HG03135 (cell line): ENCODE data around the gene CABP4.

Experiments used
- ATAC-seq: cut with Tn5 transposase; IDR thresholded peaks from one replicate; pipeline ENCODE4 v1.9.1; 2021; ENCODE audit warnings: mild to moderate bottlenecking, moderate library complexity; ENCODE audit not compliant: unreplicated experiment

The CABP4 gene

DNA sequence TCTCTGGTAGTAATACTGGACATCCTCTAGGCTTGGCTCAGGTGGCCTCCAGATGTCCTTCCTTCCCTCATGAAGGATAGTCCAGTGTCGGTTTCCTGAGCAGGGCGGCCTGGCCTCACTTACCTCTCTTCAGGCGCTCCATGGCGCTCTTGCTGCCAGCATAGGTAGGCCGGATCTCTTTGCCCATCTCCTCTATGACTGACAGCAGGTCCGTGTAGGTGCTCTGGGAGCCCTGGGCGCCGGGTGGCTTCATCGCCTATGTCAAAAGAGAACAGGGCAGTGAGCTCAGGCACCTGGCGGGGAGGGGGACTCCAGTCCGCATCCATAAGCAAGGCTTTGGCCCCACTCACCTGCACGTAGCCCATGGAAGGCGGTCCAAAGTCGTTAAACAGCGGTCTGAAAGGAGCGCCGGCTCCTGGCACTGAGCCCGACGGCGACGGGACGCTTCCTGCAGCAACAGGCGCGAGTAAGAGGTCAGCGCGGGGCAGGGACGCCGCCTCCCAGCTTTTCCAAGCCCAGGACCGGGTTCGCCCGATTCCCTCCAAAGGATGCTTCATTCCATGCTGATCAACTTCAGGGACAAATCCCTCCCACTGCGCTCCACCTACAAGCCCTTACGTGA lies 52.2 kb downstream of the CABP4 start:
- no peak for ATAC-seq

DNA sequence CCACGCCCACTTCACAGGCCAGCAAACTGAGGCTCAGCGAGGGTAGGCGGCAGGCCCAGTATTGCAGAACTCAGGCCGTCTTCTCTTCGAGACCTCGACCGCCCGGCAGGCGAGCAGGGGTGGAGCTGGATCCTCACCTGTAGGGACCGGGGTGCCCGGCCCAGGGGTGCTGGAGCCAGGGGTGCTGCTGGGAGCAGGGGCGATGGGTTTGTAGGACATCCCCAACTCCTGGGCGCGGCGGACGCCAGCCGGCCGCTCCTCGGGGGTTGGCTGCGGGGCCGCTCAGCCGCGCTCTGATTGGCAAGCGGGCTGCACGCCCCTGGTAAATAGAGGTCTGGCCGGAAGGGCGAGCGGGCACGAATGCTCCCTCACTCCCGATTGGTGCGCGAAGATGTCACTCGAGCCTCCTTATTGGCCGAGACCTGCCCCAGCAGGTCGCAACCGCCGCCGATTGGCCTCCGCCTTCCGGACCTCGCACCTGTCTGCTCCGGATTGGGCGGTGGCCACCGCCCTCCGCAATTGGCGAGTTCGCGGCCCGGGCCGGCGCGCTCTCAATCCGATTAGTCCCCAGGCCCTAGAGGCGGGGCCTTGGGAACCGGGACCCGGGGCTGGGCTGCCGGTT lies 52.8 kb downstream of the CABP4 start, which contains the start of gene CDK2AP2:
Gene CDK2AP2, minus strand, starts transcription at position 299 of the 622 bp plus-strand sequence. Its CDS starts 80 bp downstream, at position 219.
- ATAC-seq = peak; percentile 66

DNA sequence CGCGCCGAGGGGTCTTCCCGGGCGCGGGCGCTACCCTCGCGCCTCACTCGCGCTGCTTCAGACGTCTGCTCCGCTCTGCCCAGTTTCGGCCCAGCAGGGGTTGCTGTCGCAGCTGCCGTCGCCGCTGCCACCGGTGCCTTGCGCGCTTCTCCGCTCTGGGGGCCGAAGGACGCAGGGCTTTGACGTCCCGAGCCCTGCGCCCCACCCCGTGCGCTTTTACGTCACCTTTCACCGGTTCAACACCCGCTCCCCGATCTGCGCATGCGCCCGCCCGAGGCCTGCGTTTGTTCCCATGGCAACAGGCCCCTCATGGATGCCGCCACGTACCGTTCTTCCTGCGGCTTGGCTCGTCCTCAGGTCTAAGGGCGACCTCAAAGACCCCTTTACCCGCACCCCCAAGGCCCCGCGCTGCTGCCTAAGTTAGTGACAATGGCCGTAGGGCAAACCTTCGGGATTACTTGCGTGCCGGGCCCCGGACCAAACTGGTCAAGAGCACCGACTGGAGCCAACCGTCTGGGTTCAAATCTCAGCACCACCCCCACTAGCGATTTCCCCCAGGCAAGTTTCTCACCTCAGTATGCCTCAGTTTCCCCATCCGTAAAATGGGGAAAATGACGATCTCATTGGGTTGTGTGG lies 53.5 kb downstream of the CABP4 start:
- peak; percentile 51 for ATAC-seq

DNA sequence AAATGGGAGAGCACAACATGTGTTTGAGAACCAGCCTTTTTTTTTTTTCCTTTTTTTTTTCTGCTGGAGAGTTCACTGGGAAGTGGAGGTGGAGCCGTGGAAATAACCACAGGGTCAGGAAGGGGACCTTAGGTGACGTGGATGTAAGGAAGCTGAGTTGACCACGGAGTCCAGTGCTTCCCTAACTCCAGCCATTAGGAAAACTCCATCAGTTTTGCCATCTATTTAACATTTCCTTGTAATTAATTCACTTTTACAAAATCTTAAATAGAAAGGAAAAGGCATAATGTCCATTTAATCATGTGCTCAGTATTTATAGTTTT lies 54.8 kb downstream of the CABP4 start:
- no peak for ATAC-seq
